Activated CD8-positive, alpha-beta memory T cell treated with anti-CD3 and anti-CD28 coated beads for 1 hour (primary cell): Measurements from ENCODE around the gene ABCA7.

ENCODE experiments used
- DNase-seq, 2 donors: peaks; one replicate each; pipeline ENCODE4 v3.0.0-alpha.2; 2020; ENCODE audit warnings: low read depth in 1 of 2; ENCODE audit errors: extremely low read depth in 1 of 2

The ABCA7 gene

DNA sequence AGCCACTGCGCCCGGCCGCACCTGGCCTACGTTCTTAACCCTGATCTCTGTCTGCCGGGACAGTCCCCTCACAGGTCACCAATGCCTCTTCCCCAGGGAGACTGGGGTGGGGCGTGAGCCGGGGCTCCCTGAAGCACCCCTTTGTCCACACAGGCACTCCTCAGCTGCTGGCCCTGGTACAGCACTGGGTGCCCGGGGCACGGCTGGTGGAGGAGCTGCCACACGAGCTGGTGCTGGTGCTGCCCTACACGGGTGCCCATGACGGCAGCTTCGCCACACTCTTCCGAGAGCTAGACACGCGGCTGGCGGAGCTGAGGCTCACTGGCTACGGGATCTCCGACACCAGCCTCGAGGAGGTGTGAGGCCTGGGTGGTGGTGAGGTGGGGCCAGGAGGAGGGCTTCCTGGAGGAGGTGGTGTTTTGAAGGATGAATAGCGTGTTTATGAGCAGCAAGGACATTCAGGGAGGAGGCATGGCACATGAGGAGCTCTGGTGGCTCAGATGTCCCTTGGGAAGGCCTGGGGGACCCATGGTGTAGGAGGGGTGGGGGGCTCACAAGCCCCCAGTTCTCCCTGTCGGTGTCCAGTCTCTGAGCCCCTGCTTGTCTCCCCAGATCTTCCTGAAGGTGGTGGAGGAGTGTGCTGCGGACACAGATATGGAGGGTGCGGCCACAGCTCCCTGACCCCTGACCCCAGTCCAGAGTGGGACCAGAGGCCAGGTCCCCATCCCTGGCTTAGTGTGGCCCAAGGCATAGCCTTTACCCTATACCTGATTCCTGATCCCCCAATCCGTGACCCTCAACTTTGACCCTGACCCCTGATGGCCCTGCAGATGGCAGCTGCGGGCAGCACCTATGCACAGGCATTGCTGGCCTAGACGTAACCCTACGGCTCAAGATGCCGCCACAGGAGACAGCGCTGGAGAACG is 13.5 kb downstream of the ABCA7 start:
- no peak for DNase-seq

DNA sequence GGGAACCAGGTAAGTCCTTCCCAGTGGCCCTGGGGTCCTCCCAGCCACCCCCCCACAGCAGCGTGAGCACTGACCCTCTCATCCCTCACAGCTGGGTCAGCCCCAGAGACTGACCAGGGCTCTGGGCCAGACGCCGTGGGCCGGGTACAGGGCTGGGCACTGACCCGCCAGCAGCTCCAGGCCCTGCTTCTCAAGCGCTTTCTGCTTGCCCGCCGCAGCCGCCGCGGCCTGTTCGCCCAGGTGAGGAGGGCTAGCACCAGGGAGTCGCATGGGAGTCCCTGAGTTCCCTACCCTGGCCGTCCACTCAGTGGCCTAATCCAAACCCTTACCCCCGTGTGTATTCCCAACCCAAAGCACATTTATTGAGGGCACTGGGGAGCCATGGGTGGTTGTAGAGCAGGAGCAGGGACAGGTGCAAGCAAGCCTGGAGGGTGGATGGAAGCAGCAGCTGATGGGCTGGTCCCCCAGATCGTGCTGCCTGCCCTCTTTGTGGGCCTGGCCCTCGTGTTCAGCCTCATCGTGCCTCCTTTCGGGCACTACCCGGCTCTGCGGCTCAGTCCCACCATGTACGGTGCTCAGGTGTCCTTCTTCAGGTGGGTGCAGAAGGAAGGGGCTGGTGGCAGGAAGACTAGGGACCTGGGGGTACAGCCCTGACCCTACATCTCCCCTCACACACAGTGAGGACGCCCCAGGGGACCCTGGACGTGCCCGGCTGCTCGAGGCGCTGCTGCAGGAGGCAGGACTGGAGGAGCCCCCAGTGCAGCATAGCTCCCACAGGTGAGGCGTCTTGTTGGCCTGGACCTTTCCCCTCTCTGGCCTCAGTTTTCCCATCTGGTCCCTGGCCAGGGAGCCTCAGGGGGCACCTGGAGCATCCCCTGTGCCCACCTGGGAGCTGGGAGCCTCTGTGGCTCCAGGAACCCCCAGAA is 14.5 kb downstream of the ABCA7 start:
- no peak for DNase-seq

DNA sequence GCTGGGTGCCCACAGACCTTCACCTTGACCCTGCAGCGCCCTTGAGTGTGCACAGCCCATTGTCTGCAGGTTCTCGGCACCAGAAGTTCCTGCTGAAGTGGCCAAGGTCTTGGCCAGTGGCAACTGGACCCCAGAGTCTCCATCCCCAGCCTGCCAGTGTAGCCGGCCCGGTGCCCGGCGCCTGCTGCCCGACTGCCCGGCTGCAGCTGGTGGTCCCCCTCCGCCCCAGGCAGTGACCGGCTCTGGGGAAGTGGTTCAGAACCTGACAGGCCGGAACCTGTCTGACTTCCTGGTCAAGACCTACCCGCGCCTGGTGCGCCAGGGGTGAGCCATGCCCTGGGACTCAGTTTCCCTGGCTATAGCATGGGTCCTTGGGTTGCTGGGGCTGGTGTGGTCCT is 15.1 kb downstream of the ABCA7 start:
- no peak for DNase-seq

DNA sequence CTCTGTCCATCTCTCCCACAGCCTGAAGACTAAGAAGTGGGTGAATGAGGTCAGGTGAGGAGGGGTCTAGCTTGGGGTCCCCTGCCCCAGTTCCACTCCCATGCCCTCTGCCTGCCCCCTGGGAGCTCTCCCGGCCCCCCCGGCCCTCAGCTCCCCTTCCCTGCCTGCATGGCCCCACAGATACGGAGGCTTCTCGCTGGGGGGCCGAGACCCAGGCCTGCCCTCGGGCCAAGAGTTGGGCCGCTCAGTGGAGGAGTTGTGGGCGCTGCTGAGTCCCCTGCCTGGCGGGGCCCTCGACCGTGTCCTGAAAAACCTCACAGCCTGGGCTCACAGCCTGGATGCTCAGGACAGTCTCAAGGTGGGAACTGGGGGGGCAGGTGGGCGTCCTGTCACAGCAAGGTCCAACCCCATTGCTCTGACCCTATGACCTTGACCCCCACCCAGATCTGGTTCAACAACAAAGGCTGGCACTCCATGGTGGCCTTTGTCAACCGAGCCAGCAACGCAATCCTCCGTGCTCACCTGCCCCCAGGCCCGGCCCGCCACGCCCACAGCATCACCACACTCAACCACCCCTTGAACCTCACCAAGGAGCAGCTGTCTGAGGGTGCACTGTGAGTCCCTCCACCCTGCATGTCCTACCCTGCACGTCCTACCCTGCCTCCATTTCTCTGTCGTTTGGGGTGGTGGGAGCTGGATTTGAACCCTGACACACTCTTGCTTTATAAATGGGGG is 16.1 kb downstream of the ABCA7 start:
- no peak for DNase-seq

- no peak for DNase-seq
These were observed 17.4 kb downstream of the ABCA7 start for GRCh38 chr19:1057176-1057855.

DNA sequence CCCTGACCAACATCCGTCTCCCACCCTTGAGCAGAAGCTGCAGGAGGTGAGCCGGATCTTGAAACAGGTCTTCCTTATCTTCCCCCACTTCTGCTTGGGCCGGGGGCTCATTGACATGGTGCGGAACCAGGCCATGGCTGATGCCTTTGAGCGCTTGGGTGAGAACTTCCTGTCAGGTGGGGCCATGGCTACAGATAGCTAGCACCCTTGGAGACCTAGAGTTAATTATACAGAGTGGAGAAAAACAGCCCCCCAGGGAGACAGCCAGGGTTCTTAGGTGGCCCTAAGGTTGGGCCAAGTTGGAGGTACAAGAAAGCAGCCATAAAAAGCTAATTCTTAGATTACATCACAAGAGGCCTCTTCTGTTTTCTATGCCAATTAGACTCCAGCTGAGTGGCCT is 18.2 kb downstream of the ABCA7 start:
- no peak for DNase-seq

GRCh38 chr19:1060689-1061088 is 20.8 kb downstream of the ABCA7 start:
- DNase-seq = no peak

- DNase-seq = no peak
These were observed 22.1 kb downstream of the ABCA7 start for GRCh38 chr19:1061987-1062386.

GRCh38 chr19:1062387-1063029 is 22.6 kb downstream of the ABCA7 start:
- no peak for DNase-seq

DNA sequence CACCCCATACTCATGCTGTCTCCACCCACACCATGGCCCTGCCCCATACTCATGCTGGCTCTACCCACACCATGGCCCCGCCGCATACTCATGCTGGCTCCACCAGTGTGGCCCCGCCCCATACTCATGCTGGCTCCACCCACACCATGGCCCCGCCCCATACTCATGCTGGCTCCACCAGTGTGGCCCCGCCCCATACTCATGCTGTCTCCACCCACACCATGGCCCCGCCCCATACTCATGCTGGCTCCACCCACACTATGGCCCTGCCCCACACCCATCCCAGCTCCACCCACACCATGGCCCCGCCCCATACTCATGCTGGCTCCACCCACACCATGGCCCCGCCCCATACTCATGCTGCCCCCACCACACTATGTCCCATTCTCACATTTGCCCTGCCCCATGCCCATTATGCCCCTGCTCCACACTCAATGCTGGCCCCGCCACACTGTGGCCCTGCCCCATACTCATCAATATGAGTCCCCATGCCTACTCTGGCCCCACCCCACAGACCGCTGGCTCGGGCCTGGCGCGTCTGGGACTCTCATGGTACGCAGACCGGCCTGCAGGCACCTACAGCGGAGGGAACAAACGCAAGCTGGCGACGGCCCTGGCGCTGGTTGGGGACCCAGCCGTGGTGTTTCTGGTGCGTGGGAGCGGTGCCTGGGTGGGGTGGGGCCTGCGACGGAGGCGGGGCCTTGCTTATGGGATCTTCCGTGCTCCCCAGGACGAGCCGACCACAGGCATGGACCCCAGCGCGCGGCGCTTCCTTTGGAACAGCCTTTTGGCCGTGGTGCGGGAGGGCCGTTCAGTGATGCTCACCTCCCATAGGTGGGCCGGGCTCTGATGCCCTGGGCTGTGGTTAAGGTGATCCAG is 23.4 kb downstream of the ABCA7 start:
- no peak for DNase-seq

DNA sequence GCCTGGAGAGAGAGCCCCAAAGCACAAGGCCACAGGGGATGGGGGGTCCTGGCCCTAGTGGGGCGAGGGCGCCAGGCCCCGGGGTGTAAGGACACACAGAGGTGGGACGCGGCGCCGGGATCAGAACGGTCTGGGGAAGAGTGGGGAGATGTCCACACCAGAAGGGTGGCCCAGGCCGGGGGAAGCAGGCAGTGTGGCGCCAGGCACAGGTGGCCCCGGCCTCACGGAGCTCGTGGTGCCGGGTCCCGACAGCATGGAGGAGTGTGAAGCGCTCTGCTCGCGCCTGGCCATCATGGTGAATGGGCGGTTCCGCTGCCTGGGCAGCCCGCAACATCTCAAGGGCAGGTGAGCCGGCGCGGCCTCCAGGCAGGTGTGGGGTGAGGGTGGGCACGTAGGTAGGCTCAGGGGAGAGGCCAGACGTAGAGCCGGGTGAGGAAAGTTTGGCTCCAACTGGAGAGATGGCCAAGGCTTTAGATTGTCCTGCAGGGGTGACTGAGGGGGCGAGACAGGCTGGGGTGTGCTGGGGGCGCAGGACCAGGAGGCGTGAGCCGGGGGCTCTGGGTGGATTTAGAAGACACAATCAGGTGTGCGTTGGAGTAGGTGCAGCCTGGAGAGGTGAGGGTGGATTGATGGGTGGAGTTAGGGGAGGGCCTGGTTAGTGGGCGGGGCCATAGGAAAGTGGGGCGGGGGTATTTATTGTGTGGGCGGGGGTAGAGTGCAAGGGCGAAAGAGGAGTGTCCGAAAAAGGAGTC is 24.2 kb downstream of the ABCA7 start:
- DNase-seq = no peak

DNA sequence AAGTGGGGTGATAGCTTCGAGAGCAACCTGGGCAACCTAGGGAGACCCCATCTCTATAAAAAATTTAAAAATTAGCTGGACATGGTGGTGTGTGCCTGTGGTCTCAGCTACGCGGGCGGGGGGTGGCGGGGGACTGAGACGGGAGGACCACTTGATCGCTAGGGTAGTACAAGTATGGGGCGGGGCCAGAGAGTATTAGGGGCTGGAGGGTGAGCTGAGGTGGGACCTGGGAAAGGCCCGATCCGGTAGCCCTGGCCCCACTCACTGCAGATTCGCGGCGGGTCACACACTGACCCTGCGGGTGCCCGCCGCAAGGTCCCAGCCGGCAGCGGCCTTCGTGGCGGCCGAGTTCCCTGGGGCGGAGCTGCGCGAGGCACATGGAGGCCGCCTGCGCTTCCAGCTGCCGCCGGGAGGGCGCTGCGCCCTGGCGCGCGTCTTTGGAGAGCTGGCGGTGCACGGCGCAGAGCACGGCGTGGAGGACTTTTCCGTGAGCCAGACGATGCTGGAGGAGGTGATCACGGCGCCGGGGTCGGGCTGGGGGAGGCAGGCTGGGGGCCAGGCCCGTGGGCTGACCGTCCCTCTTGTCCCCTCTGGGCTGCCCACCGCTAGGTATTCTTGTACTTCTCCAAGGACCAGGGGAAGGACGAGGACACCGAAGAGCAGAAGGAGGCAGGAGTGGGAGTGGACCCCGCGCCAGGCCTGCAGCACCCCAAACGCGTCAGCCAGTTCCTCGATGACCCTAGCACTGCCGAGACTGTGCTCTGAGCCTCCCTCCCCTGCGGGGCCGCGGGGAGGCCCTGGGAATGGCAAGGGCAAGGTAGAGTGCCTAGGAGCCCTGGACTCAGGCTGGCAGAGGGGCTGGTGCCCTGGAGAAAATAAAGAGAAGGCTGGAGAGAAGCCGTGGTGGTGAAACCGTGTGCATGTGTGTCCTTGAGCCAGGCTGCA is 25.0 kb downstream of the ABCA7 start:
- DNase-seq = peak in 1 of 2 donors; percentile 64

GRCh38 chr19:1065606-1066109 is 25.8 kb downstream of the ABCA7 start:
- DNase-seq = no peak

GRCh38 chr19:1066251-1066747 is 26.4 kb downstream of the ABCA7 start:
- DNase-seq = no peak

GRCh38 chr19:1066748-1067340 is 26.9 kb downstream of the ABCA7 start, which contains the start of gene ARHGAP45:
Gene ARHGAP45, plus strand, starts transcription at chr19:1067167. Its CDS starts 239 bp downstream, at chr19:1067406.
- peak; percentile 57 to 74 for DNase-seq

GRCh38 chr19:1067341-1067957 is 27.5 kb downstream of the ABCA7 start:
- DNase-seq = peak in 1 of 2 donors; percentile 45
